Erythroblast (primary cell): ENCODE data around the gene CPD.

Experiments used
- GATA1 ChIP-seq: IDR thresholded peaks from 2 replicates; pipeline ENCODE4 v1.6.1; 2011; ENCODE audit warnings: low read depth, mild to moderate bottlenecking, control low read depth, low read length, moderate library complexity
- POLR2A ChIP-seq: IDR thresholded peaks from 2 replicates; pipeline ENCODE4 v1.6.1; 2011; ENCODE audit warnings: mild to moderate bottlenecking, low read length

DNA sequence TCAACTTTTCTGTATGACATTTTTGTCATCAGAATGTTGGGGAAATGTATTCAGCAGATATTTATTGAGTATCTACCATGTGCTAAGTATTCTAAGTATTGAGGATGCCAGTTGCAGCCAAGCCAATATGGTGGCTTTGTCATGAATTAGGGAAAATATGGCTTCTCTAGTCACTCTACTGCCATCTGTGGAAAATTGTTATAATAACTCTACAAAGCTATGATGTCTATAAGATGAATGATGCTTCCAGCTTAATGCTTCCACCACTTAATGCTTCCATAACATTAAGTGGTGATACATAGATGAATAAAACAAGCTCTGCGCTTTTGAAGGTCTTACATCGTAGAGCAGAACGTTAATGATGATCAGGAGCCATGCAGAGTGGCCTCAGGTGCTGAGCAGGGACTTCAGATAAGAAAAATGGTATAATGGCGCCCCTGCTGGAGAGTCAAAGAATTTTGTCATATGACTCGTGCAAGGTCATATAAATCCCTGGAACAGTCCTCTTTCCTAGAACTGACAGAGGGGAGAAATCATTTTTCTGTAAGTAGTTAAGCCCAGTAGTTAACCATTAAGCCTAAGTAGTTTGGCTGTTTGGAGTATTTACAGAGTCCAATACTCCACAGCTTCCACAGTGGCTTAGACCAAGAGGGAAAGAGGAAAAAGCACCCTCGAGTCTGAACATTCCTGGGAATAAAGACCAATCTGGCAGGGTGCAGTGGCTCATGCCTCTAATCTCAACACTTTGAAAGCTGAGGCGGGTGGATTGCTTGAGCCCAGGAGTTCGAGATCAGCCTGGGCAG is 42.2 kb upstream of the CPD start:
- no peak for TF ChIP-seq POLR2A
- no peak for TF ChIP-seq GATA1
